ENCODE data around the gene CHST11. TPM values are rescaled to one million over a fixed set of nuclear protein-coding genes. Genes with fewer than 3 reads are reported as not detected.

The CHST11 gene
- total RNA-seq, 4 donors from 2014 or later: 5.7 to 15.7 (median 7.1) TPM

GRCh38 chr12:104686196-104686595 is 229.4 kb downstream of the CHST11 start:
- Histone ChIP-seq H3K27me3 (no peaks in the 10 kb centered on the region), H3K4me3 (no peak overlapping the region), H3K9me3 (no peaks in the 10 kb centered on the region), H3K36me3 (no peaks in the 10 kb centered on the region), H3K4me1 (peaks cover 0 to 20% (median 16%) of the 10 kb centered on the region in 4 donors), H3K27ac (replicated peaks in 1 of 4) (no peak overlapping the region)
- TF ChIP-seq POLR2AphosphoS5 (IDR thresholded peaks at IDR 0.05): no peak
- TF ChIP-seq, protein P1, sequence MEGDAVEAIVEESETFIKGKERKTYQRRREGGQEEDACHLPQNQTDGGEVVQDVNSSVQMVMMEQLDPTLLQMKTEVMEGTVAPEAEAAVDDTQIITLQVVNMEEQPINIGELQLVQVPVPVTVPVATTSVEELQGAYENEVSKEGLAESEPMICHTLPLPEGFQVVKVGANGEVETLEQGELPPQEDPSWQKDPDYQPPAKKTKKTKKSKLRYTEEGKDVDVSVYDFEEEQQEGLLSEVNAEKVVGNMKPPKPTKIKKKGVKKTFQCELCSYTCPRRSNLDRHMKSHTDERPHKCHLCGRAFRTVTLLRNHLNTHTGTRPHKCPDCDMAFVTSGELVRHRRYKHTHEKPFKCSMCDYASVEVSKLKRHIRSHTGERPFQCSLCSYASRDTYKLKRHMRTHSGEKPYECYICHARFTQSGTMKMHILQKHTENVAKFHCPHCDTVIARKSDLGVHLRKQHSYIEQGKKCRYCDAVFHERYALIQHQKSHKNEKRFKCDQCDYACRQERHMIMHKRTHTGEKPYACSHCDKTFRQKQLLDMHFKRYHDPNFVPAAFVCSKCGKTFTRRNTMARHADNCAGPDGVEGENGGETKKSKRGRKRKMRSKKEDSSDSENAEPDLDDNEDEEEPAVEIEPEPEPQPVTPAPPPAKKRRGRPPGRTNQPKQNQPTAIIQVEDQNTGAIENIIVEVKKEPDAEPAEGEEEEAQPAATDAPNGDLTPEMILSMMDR (IDR thresholded peaks at IDR 0.05): no peak
- TF ChIP-seq POLR2A (IDR thresholded peaks at IDR 0.05; ENCODE audit: low read depth): no peak
- no peak for TF ChIP-seq EP300 (IDR thresholded peaks at IDR 0.05)
- DNase-seq (ENCODE audit: extremely low spot score): no peak
- intact Hi-C loops (cut with DNase I): no loop called here
- 89% methylated on average over 3 of the region's 3 CpGs for WGBS

DNA sequence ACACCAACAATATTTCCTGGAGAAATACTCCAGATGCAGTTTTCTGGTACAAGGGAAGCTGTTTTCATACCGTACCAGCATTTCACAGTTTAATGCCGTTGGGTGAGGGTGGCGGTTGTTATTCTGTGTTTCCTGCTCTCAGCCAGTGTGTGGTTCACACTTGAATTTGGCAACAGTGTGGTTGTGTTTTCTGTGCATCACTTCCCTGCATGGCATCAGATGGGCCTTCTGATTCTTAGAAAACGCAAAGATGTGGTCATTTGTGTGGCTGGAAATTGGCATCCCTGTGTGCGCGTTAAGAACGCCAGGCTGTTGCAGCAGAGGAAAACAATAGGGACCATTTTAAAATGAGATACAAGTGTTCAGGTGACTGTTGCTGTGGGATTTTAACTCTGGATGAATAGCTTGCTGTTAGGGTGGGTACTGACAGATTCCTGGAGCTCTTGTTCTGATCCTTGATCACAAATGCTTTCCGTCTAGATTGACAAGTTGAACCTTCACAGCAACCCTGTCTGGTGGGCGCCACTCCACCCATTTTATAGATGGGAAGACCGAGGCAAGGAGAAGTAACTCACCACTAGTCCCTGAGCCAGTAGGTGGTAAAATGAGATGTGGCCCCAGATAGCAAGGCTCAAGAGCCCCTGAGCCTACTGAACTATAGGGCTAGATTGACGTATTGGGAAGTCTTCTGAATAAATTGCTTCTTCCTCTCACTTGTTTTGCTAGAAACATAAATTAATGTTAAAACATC is 231.2 kb downstream of the CHST11 start:
- WGBS: 91% methylated on average over 9 of the region's 11 CpGs
- DNase-seq (ENCODE audit: extremely low spot score): no peak
- H3K27ac ChIP-seq (replicated peaks in 1 of 4): no peak overlapping the region
- peaks cover 0 to 20% (median 16%) of the 10 kb centered on the region in 4 donors for H3K4me1 ChIP-seq
- no peaks in the 10 kb centered on the region for H3K27me3 ChIP-seq
- intact Hi-C loops (cut with DNase I): no loop called here
- H3K4me3 ChIP-seq: no peak overlapping the region
- H3K9me3 ChIP-seq: no peaks in the 10 kb centered on the region
- H3K36me3 ChIP-seq: no peaks in the 10 kb centered on the region
- no peak for TF ChIP-seq EP300 (IDR thresholded peaks at IDR 0.05)
- TF ChIP-seq, protein P1 (IDR thresholded peaks at IDR 0.05): no peak
- TF ChIP-seq POLR2AphosphoS5 (IDR thresholded peaks at IDR 0.05): no peak
- TF ChIP-seq POLR2A (IDR thresholded peaks at IDR 0.05; ENCODE audit: low read depth): no peak

DNA sequence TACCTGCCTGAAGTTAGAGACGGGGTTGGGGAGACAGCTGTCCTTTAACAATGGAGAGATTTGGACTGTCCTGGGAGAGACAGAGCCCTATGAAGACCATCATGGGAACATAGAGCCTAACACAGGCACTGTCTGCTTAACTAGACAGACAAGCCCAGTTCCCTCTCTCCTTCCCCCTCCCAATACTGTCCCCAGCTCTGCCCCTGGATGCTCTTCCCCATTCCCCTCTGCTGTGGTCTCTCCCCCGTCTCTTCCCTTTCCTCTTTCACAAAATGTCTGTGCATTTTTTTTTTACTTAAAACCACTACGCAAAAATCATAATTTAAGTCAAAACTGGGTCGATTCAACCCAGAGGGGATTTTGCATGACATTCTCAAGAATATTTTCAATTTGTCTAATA is 232.9 kb downstream of the CHST11 start:
- no peak overlapping the region for H3K27ac ChIP-seq (replicated peaks in 1 of 4)
- peaks cover 0 to 18% (median 13%) of the 10 kb centered on the region in 4 donors for H3K4me1 ChIP-seq
- intact Hi-C loops (cut with DNase I): no loop called here
- no peaks in the 10 kb centered on the region for H3K9me3 ChIP-seq
- DNase-seq (ENCODE audit: extremely low spot score): no peak
- no peaks in the 10 kb centered on the region for H3K36me3 ChIP-seq
- TF ChIP-seq POLR2A (IDR thresholded peaks at IDR 0.05; ENCODE audit: low read depth) (no peak), POLR2AphosphoS5 (IDR thresholded peaks at IDR 0.05) (no peak), EP300 (IDR thresholded peaks at IDR 0.05) (no peak)
- TF ChIP-seq, protein P1 (IDR thresholded peaks at IDR 0.05): no peak
- H3K27me3 ChIP-seq: no peaks in the 10 kb centered on the region
- no peak overlapping the region for H3K4me3 ChIP-seq
- WGBS: 87% methylated on average over 4 of the region's 4 CpGs

DNA sequence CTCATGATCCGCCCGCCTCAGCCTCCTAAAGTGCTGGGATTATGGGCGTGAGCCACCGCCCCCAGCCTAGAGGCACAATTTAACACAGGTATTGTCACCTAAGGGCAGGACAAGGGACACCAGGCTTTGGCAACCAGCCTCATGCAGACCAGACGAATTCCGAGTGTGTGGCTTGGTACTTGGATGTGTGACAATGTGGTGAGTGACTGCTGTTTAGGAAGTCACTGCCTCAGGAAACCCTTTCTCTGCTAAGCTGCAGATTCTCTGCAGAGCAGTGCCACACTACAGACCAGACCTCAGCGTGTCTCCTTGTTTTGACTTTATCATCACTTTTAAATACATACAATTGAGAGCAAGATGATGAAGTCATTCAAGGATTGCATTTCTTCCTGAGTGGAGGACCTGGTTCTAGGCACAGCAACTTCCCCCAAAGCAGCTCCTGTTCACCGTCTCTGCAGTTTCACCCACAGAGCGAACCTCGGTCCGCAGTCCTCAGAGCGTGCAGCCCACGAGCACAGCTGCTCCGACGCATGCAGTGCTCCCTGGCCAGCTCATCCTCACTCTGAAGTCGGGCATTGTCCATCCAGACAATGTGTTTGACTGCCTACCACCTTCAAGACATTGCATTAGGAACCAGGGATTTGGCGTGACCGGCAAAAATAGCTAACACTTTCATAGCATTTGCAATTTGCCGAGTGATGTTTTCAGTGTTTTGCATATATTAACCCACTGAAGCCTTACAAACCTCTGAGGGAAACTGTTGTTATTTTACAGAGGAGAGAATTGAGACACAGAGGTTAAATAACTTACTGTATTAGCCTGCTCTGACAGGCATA is 235.2 kb downstream of the CHST11 start:
- H3K27ac ChIP-seq (replicated peaks in 1 of 4): no peak overlapping the region
- H3K9me3 ChIP-seq: no peaks in the 10 kb centered on the region
- WGBS: 91% methylated on average over 19 of the region's 19 CpGs
- no peak for DNase-seq (ENCODE audit: extremely low spot score)
- intact Hi-C loops (cut with DNase I): no loop called here
- H3K27me3 ChIP-seq: no peaks in the 10 kb centered on the region
- TF ChIP-seq, protein P1 (IDR thresholded peaks at IDR 0.05): no peak
- TF ChIP-seq POLR2AphosphoS5 (IDR thresholded peaks at IDR 0.05) (no peak), POLR2A (IDR thresholded peaks at IDR 0.05; ENCODE audit: low read depth) (no peak), EP300 (IDR thresholded peaks at IDR 0.05) (no peak)
- H3K36me3 ChIP-seq: no peaks in the 10 kb centered on the region
- no peak overlapping the region for H3K4me3 ChIP-seq
- H3K4me1 ChIP-seq: peaks cover 0 to 16% (median 11%) of the 10 kb centered on the region in 4 donors

Data from esophagus muscularis mucosa (tissue), 4 donors.